Upper lobe of left lung (tissue), 6 donors: ENCODE measurements around the gene AMPD3. TPM values are rescaled to one million over a fixed set of nuclear protein-coding genes. Genes with fewer than 3 reads are reported as not detected.

Source experiments
- ATAC-seq, 2 donors: fragments of 200-7000 bp; cut with Tn5 transposase; one replicate each; pipeline ENCODE4 v1.9.1; 2022; ENCODE audit warnings: mild to moderate bottlenecking in 2 of 2, moderate library complexity in 2 of 2; ENCODE audit not compliant: low FRiP score in 2 of 2
- DNase-seq, 2 donors: peaks; one replicate each; pipeline ENCODE4 v3.0.0-alpha.2; 2019 to 2020
- H3K27ac ChIP-seq, 4 donors: fragments of 200-600 bp; sonication (generic); one replicate each; pipeline ENCODE4 v1.5.1; 2016 to 2019
- H3K27me3 ChIP-seq, 4 donors: fragments of 200-600 bp; sonication (generic); one replicate each; pipeline ENCODE4 v1.5.1; 2017 to 2019
- H3K36me3 ChIP-seq, 4 donors: fragments of 200-600 bp; sonication (generic); one replicate each; pipeline ENCODE4 v1.5.1; 2016 to 2019
- H3K4me1 ChIP-seq, 4 donors: fragments of 200-600 bp; sonication (generic); one replicate each; pipeline ENCODE4 v1.5.1; 2018 to 2019
- H3K4me3 ChIP-seq, 4 donors: fragments of 200-600 bp; sonication (generic); one replicate each; pipeline ENCODE4 v1.5.1; 2017 to 2019; ENCODE audit warnings: mild to moderate bottlenecking in 2 of 4, moderate library complexity in 1 of 4
- H3K9me3 ChIP-seq, 4 donors: fragments of 200-600 bp; sonication (generic); one replicate each; pipeline ENCODE4 v1.5.1; 2018 to 2019
- CTCF ChIP-seq, 6 experiments: fragments of 450-650 bp in 4 of 6; fragments of 200-600 bp in 2 of 6; sonication (generic) in 2 of 6; IDR thresholded peaks; one replicate each; pipeline ENCODE4 v1.5.1; 2016 to 2019; ENCODE audit warnings: antibody characterized with exemption in 6 of 6
- EP300 ChIP-seq, 4 donors: sonication (generic); formaldehyde crosslinking; IDR thresholded peaks; one replicate each; pipeline ENCODE4 v1.5.1; 2017; ENCODE audit warnings: antibody characterized with exemption in 4 of 4, control low read depth in 2 of 4
- POLR2A ChIP-seq, 4 donors: fragments of 450-650 bp; IDR thresholded peaks; one replicate each; pipeline ENCODE4 v1.5.1; 2016 to 2017; ENCODE audit warnings: antibody characterized with exemption in 4 of 4, mild to moderate bottlenecking in 2 of 4
- POLR2AphosphoS5 ChIP-seq, 2 donors: sonication (generic); formaldehyde crosslinking; IDR thresholded peaks; one replicate each; pipeline ENCODE4 v1.5.1; 2017; ENCODE audit warnings: antibody characterized with exemption in 2 of 2
- WGBS, 2 donors: methylation state at CpG; one replicate each; pipeline ENCODE4 v1.1.5; 2017 to 2018; 5-methylcytosine and 5-hydroxymethylcytosine counted together
- total RNA-seq, 6 donors: library from RNA; depleted of rRNA in 4 of 6; stranded (reverse); fragments of >200 nt in 4 of 6; gene quantifications; one replicate each; pipeline versions ENCODE4 v1.1.0 to v1.2.1, GENCODE V29; 2016 to 2021
- donor health status: DM: no; HTN: no; CAD: no; lungs with moderate emphysema.
- donor health status: DM: no; HTN: yes; CAD: no; lungs with severe emphysema.

AMPD3 gene
- total RNA-seq, 6 donors from 2014 or later: 5.4 to 49.2 (median 9.3) TPM

DNA sequence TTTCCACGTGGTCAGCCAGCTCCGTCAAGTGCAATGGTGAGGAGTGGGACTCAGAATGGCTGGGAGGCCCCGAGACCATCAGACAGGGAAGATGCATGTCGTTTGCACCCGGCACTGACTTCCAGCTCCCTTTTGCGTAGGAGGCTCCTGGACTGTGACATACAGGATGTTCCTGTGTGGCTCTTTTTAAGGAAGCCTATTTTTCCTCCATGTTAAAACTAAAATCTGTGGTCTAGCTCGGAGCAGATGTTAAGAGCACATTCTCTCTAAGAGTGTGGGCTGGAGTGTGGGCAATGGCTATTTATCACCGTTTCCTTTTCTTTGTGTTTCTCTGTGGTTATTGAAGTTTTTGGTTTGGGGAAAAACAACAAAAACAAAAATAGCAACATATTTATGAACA, 40.9 kb upstream of the AMPD3 start:
- Histone ChIP-seq H3K9me3 (no peaks in the 10 kb centered on the region), H3K4me1 (peaks cover 4 to 21% (median 16%) of the 10 kb centered on the region in 4 donors), H3K27me3 (no peaks in the 10 kb centered on the region), H3K27ac (peak overlapping the region in 3 of 4 donors; percentile 32 to 62 (median 55)), H3K4me3 (no peak overlapping the region), H3K36me3 (no peaks in the 10 kb centered on the region)
- TF ChIP-seq POLR2A (IDR thresholded peaks at IDR 0.05): no peak
- TF ChIP-seq CTCF (IDR thresholded peaks at IDR 0.05): no peak
- TF ChIP-seq EP300 (IDR thresholded peaks at IDR 0.05): no peak
- TF ChIP-seq POLR2AphosphoS5 (IDR thresholded peaks at IDR 0.05): no peak
- DNase-seq: no peak
- ATAC-seq: peak in 1 of 2 donors; percentile 57
- 52 to 60% methylated on average over 8 of the region's 8 CpGs for WGBS, 2 donors

DNA sequence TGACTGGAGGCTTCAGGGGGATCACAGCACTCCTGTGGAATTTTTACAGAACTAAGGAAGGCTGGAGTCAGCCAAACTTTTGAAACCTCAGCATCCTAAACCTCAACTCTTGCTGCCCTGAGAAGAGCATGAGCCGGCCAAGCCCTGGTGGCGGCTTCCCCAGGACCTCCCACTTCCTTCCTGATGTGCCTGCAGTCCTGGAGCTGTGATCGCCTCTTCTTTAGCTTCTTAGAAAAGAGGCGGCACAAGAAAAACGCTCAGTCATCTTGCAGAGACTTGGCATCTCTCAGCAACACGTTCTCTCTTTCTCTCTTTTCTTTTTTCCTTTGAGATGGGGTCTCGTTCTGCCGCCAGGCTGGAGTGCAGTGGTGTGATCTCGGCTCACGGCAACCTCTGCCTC, 40.4 kb upstream of the AMPD3 start:
- H3K36me3 ChIP-seq: no peaks in the 10 kb centered on the region
- H3K4me1 ChIP-seq: peaks cover 0 to 19% (median 15%) of the 10 kb centered on the region in 4 donors
- H3K9me3 ChIP-seq: no peaks in the 10 kb centered on the region
- TF ChIP-seq POLR2A (IDR thresholded peaks at IDR 0.05) (peak in 1 of 4 donors; percentile 10), CTCF (IDR thresholded peaks at IDR 0.05) (no peak), POLR2AphosphoS5 (IDR thresholded peaks at IDR 0.05) (no peak), EP300 (IDR thresholded peaks at IDR 0.05) (no peak)
- H3K4me3 ChIP-seq: no peak overlapping the region
- WGBS, 2 donors: 42 to 53% methylated on average over 10 of the region's 10 CpGs
- H3K27ac ChIP-seq: peak overlapping the region in 3 of 4 donors; percentile 32 to 62 (median 55)
- no peaks in the 10 kb centered on the region for H3K27me3 ChIP-seq
- DNase-seq (peak; percentile 27 to 71), ATAC-seq (peak; percentile 58 to 87)

- H3K36me3 ChIP-seq: no peaks in the 10 kb centered on the region
- 92 to 97% methylated on average over 7 of the region's 7 CpGs for WGBS, 2 donors
- no peak overlapping the region for H3K4me3 ChIP-seq
- H3K27me3 ChIP-seq: no peaks in the 10 kb centered on the region
- ATAC-seq (no peak), DNase-seq (peak in 1 of 2 donors; percentile 5)
- H3K9me3 ChIP-seq: no peaks in the 10 kb centered on the region
- TF ChIP-seq CTCF (IDR thresholded peaks at IDR 0.05) (no peak), POLR2AphosphoS5 (IDR thresholded peaks at IDR 0.05) (no peak), EP300 (IDR thresholded peaks at IDR 0.05) (no peak), POLR2A (IDR thresholded peaks at IDR 0.05) (no peak)
- peaks cover 0 to 19% (median 15%) of the 10 kb centered on the region in 4 donors for H3K4me1 ChIP-seq
- no peak overlapping the region for H3K27ac ChIP-seq
Measured at GRCh38 chr11:10415817-10416392, 39.2 kb upstream of the AMPD3 start.

DNA sequence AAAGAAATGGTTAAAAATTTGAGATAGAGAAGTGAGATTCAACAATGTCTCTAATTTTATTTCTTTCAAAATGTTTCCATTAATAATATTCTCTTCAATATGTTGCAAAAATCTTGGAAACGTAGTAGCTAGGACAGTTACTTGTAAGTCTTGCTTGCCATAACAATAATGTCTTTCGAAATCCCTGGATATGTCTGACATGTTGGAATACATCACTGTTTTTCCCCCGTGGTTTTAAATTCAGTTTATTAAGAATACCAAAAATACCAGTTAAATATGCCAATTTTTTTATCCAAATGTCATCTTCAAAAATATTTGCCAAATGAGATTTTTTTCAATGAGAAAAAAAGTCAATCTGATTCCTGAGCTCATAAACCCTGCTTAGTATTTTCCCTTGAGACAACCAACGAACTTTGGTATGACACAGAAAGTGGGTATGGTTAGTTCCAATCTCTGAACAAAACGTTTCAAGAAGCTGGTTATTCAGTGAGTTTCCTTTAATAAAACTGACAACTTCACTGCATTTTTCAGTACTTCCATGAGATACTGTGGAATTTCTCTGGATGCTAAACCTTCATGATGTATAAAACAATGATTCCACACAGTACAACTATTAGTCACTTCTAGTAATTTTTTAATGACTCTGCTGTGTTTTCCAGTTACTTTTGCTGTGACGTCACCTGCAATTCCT, 36.7 kb upstream of the AMPD3 start:
- ATAC-seq (no peak), DNase-seq (no peak)
- WGBS, 2 donors: 56 to 61% methylated on average over 6 of the region's 6 CpGs
- Histone ChIP-seq H3K9me3 (no peaks in the 10 kb centered on the region), H3K36me3 (no peaks in the 10 kb centered on the region), H3K27ac (peak overlapping the region in 1 of 4 donors; percentile 7), H3K4me3 (no peak overlapping the region), H3K27me3 (no peaks in the 10 kb centered on the region), H3K4me1 (peaks cover 0 to 19% (median 15%) of the 10 kb centered on the region in 4 donors)
- no peak for TF ChIP-seq POLR2A (IDR thresholded peaks at IDR 0.05)
- TF ChIP-seq POLR2AphosphoS5 (IDR thresholded peaks at IDR 0.05): no peak
- no peak for TF ChIP-seq CTCF (IDR thresholded peaks at IDR 0.05)
- no peak for TF ChIP-seq EP300 (IDR thresholded peaks at IDR 0.05)
